ENCODE results near the gene MAML1. TPM values are rescaled to one million over a fixed set of nuclear protein-coding genes. Genes with fewer than 3 reads are reported as not detected.

The MAML1 gene
- total RNA-seq, 4 donors from 2014 or later = 27.0 to 38.1 (median 31.9) TPM

DNA sequence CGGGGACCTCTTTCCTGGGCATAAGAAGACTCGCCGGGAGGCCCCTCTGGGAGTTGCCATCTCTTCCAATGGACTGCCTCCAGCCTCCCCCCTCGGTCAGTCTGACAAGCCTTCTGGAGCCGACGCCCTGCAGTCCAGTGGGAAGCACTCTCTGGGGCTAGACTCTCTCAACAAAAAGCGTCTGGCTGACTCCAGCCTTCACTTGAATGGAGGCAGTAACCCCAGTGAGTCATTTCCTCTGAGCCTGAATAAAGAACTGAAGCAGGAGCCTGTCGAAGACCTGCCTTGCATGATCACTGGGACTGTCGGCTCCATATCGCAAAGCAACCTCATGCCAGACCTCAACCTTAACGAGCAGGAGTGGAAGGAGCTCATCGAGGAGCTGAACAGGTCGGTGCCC is 32.8 kb downstream of the MAML1 start:
- no peaks in the 10 kb centered on the region for H3K27me3 ChIP-seq
- peaks cover 6 to 61% (median 42%) of the 10 kb centered on the region in 4 donors for H3K4me1 ChIP-seq
- H3K4me3 ChIP-seq = no peak overlapping the region
- H3K27ac ChIP-seq = peak overlapping the region in 3 of 4 donors; percentile 20 to 79 (median 20)
- WGBS, 2 donors = 29 to 33% methylated on average over 13 of the region's 13 CpGs
- H3K36me3 ChIP-seq = peaks cover 4 to 38% (median 7%) of the 10 kb centered on the region in 3 donors
- H3K9me3 ChIP-seq = no peaks in the 10 kb centered on the region
- DNase-seq (ENCODE audit: low spot score in 2 of 2) = peak in 1 of 2 donors; percentile 15
- TF ChIP-seq, protein P1, sequence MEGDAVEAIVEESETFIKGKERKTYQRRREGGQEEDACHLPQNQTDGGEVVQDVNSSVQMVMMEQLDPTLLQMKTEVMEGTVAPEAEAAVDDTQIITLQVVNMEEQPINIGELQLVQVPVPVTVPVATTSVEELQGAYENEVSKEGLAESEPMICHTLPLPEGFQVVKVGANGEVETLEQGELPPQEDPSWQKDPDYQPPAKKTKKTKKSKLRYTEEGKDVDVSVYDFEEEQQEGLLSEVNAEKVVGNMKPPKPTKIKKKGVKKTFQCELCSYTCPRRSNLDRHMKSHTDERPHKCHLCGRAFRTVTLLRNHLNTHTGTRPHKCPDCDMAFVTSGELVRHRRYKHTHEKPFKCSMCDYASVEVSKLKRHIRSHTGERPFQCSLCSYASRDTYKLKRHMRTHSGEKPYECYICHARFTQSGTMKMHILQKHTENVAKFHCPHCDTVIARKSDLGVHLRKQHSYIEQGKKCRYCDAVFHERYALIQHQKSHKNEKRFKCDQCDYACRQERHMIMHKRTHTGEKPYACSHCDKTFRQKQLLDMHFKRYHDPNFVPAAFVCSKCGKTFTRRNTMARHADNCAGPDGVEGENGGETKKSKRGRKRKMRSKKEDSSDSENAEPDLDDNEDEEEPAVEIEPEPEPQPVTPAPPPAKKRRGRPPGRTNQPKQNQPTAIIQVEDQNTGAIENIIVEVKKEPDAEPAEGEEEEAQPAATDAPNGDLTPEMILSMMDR (IDR thresholded peaks at IDR 0.05) = no peak
- no peak for TF ChIP-seq EP300 (IDR thresholded peaks at IDR 0.05)
- TF ChIP-seq POLR2A (IDR thresholded peaks at IDR 0.05) = no peak

DNA sequence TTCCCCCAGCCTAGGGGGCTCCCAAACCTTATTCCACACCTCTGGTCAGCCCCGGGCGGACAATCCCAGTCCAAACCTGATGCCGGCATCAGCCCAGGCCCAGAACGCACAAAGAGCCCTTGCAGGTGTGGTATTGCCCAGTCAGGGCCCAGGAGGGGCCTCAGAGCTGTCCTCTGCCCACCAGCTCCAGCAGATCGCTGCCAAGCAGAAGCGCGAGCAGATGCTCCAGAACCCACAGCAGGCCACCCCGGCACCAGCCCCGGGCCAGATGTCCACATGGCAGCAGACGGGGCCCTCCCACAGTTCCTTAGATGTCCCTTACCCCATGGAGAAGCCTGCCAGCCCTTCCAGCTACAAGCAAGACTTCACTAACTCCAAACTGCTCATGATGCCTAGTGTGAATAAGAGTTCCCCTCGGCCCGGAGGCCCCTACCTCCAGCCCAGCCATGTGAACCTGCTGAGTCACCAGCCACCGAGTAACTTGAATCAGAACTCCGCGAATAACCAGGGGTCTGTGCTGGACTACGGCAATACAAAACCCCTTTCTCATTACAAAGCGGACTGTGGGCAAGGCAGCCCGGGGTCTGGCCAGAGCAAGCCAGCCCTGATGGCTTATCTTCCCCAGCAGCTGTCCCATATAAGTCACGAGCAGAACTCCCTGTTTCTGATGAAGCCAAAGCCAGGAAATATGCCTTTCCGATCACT is 33.6 kb downstream of the MAML1 start:
- no peaks in the 10 kb centered on the region for H3K27me3 ChIP-seq
- no peak for DNase-seq (ENCODE audit: low spot score in 2 of 2)
- TF ChIP-seq POLR2A (IDR thresholded peaks at IDR 0.05) (no peak), EP300 (IDR thresholded peaks at IDR 0.05) (no peak)
- TF ChIP-seq, protein P1 (IDR thresholded peaks at IDR 0.05) = no peak
- H3K27ac ChIP-seq = peak overlapping the region in 3 of 4 donors; percentile 20 to 79 (median 20)
- no peak overlapping the region for H3K4me3 ChIP-seq
- peaks cover 6 to 57% (median 42%) of the 10 kb centered on the region in 4 donors for H3K4me1 ChIP-seq
- WGBS, 2 donors = 67 to 83% methylated on average over 15 to 20 of the region's 20 CpGs
- H3K9me3 ChIP-seq = no peaks in the 10 kb centered on the region
- H3K36me3 ChIP-seq = peaks cover 4 to 45% (median 12%) of the 10 kb centered on the region in 3 donors

DNA sequence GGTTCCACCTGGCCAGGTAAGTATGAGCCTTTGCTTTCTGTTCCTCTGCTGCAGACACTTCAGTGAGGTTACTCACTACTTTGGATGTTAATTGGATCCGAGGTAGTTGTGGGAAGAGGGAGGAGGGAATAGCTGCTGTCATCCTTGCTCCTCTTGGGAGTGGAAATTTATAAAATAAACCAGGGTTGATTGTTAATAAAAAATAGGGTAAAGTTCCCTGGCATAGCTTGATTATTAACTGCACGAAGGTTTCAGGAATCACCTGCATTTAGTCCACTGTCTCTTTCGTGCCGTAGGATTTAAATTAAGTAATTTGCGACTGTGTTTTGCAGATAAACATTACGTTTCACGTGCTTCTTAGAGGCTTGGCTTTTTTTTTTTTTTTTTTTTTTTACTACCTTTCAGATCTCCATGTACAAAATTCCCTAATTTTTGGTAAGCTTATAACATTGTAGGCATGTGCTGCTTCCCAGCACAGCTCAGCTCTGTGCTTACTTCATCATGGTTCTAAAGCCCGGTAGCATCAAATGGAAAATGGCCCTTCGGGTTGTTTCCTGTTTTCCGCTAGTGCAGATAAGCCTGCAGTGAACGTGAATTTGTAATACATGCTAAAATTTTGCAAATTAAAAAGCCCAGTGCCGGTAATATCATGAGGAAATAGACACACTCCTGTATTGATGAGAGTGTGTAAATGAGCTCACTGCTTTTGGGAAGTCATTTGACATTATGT is 34.3 kb downstream of the MAML1 start:
- DNase-seq (ENCODE audit: low spot score in 2 of 2) = no peak
- WGBS, 2 donors = 78 to 79% methylated on average over 12 of the region's 12 CpGs
- TF ChIP-seq POLR2A (IDR thresholded peaks at IDR 0.05) = no peak
- no peak for TF ChIP-seq EP300 (IDR thresholded peaks at IDR 0.05)
- TF ChIP-seq, protein P1 (IDR thresholded peaks at IDR 0.05) = no peak
- H3K4me3 ChIP-seq = no peak overlapping the region
- peaks cover 6 to 50% (median 36%) of the 10 kb centered on the region in 4 donors for H3K4me1 ChIP-seq
- peak overlapping the region in 1 of 4 donors; percentile 79 for H3K27ac ChIP-seq
- no peaks in the 10 kb centered on the region for H3K27me3 ChIP-seq
- H3K36me3 ChIP-seq = peaks cover 4 to 52% (median 19%) of the 10 kb centered on the region in 3 donors
- H3K9me3 ChIP-seq = no peaks in the 10 kb centered on the region

DNA sequence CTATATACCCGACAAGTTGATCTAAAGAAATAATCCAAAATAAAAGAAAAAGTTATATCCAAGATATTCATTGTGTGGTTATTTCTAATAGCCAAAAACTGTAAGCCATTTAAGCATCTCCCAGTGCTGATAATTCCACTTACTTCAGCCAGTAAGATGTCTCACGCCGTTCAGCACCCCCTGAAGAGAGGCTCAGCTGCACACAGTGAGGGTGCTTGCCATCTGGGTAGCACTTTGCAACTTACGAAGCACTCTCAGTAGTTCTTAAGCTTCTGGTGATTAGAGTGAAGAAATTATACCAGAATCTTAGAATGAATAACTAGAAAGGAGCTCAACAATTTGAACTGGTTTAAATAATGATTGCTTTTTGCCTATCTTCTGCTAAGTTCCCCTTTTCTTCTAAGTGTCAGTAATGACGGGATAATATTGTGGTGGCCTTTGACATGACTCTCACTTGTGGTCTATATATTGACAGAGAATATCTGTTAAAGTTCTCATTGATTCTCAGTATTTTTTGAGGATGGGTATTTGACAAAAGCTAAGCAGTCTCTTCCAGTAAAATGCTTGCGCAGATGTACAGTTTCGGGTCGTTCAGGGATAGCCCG is 35.0 kb downstream of the MAML1 start:
- no peak for DNase-seq (ENCODE audit: low spot score in 2 of 2)
- Histone ChIP-seq H3K4me3 (no peak overlapping the region), H3K27me3 (no peaks in the 10 kb centered on the region), H3K36me3 (peaks cover 4 to 60% (median 24%) of the 10 kb centered on the region in 3 donors), H3K9me3 (no peaks in the 10 kb centered on the region), H3K27ac (no peak overlapping the region), H3K4me1 (peaks cover 3 to 43% (median 29%) of the 10 kb centered on the region in 4 donors)
- TF ChIP-seq POLR2A (IDR thresholded peaks at IDR 0.05) = no peak
- TF ChIP-seq, protein P1 (IDR thresholded peaks at IDR 0.05) = no peak
- no peak for TF ChIP-seq EP300 (IDR thresholded peaks at IDR 0.05)
- 83 to 85% methylated on average over 9 of the region's 9 CpGs for whole genome bisulfite sequencing, 2 donors
